ENCODE measurements around the gene BICRAL.
"Not testable (repeated sequence)": the region's sequence is repeated elsewhere in the genome, so short reads cannot be mapped to it uniquely, and the experiment has no call there.

The BICRAL gene

GRCh38 chr6:42805297-42805861, 23.5 kb downstream of the BICRAL start:
- DNase-seq, result no peak

- not testable (repeated sequence) for DNase-seq
Observed at GRCh38 chr6:42806359-42806758, 24.5 kb downstream of the BICRAL start.

- DNase-seq, result no peak
Observed at GRCh38 chr6:42808492-42809483, 26.9 kb downstream of the BICRAL start.

GRCh38 chr6:42813074-42813645, 31.3 kb downstream of the BICRAL start:
- no peak for DNase-seq

DNA sequence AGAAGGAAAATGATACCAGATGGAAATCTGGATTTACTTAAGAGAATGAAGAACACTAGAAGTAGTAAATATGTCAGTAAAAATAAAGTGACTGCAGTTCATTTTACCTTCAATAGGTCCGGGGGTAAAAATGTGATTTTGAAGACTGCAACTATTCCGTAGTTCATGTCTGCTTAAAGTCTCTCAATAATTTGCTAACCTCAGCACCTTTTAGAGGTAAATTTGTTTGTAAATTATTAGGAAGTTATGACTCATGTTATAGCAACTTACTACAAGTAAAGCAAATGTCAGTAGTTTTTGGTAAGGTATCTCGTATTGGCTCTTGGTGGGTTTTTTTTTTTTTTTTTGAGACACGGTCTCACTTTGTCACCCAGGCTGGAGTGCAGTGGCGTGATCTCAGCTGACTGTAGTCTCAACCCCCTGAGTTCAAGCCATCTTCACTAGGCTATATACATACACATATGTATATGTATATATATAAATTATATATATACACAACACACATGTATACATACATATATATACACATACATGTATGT, 32.1 kb downstream of the BICRAL start:
- DNase-seq, result no peak

GRCh38 chr6:42815726-42816125, 33.9 kb downstream of the BICRAL start:
- DNase-seq, result peak; percentile 82

- DNase-seq, result no peak
Observed at GRCh38 chr6:42817907-42818306, 36.1 kb downstream of the BICRAL start.

GRCh38 chr6:42818416-42818815, 36.6 kb downstream of the BICRAL start:
- DNase-seq, result no peak

GRCh38 chr6:42818878-42819277, 37.0 kb downstream of the BICRAL start:
- no peak for DNase-seq

DNA sequence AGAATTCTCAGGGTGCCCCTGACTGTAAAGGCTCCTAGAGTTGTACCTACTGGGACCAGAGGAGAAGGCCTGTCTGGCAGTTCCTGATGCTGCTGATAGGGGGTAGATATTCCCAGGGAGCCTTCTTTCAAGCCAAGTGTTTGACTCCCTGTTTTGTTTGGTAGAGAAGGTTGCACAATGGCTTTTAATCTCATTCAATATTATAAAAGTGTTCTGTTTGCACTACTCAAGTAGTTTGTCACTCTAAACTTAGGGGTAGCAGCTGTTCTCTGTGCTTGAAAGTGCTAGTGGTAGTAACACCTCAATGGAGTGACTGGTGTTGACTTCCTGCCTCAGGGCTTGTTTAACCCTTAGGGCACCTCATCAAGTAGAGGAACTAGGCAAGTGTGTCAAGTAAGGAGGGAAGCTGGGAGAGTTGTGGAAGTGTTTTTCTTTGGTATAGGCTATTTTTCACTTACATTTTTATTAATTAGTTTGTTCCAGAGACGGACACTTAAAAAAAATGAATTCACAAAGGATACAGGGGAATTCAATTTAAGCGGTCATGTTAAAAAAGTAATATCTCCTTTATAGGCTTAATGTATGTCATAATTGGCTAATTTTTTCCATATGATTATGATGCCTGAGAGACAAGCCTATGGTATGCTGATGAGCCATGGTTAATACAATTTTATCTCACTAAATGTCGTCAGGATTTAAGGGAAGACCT, 38.1 kb downstream of the BICRAL start:
- peak; percentile 12 for DNase-seq

- no peak for DNase-seq
Observed at GRCh38 chr6:42820512-42821340, 38.9 kb downstream of the BICRAL start.

DNA sequence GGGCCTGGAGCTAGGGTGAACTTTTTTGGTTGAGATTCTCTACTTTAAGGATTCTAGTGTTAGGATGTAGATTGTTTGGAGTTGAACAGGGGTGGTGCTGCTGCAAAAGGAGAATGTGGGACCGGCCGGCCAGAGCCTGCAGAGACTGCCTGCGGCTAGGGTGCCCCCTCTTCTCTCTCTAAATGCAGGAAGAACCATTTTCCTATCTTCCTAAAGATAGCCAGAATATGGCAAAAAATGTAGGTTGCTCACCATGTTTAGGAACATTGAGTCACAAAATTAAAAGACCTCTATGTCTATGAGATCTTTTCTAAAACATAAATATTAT, 39.5 kb downstream of the BICRAL start:
- no peak for DNase-seq

DNA sequence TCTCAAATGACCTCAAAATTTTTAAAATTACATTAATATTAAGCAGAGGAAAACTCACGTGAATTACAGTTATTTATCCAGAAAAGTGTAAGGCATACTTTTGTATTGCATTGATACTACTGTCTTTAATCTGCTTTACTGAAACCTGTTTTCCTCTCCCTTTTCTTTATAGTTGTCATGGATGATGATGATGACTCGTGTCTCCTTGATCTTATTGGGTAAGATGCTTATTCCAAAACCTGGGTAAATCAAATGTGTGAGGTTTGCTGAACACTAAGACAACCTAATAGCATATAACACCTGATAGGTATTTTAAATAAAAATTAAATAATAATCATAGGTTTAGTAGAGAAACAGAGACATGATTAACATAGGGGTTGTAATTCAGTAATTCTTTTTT, 40.0 kb downstream of the BICRAL start:
- DNase-seq, result no peak

DNA sequence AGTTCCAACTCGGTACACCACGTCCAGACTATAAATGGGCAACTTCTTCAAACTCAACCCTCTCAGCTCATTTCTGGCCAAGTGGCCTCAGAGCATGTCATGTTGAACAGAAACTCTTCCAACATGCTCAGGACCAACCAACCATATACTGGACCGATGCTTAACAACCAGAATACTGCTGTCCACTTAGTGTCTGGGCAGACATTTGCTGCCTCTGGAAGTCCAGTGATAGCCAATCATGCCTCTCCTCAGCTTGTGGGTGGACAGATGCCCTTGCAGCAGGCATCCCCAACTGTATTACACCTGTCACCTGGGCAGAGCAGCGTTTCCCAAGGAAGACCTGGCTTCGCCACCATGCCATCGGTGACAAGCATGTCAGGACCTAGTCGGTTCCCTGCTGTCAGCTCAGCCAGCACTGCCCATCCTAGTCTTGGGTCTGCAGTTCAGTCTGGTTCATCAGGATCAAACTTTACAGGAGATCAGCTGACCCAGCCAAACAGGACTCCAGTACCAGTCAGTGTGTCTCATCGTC, 47.8 kb downstream of the BICRAL start:
- DNase-seq, result no peak

GRCh38 chr6:42831237-42831636, 49.4 kb downstream of the BICRAL start:
- peak; percentile 62 for DNase-seq

DNA sequence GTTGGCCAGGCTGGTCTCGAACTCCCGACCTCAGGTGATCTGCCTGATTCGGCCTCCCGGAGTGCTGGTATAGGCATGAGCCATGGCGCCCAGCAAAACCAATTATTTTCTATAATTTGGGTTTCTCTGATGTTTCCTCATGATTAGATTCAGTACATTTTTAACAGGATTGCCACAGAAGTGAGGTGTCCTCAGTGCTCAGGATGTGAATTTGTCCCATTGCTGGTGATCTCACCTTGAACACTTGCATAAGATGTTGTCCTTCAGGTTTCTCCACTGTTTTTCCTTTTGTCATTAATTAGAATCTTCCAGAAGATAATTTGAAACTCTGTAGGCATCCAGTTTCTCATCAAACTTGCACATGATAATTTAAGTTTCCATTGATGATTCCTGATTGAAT, 52.2 kb downstream of the BICRAL start:
- DNase-seq, result no peak

DNA sequence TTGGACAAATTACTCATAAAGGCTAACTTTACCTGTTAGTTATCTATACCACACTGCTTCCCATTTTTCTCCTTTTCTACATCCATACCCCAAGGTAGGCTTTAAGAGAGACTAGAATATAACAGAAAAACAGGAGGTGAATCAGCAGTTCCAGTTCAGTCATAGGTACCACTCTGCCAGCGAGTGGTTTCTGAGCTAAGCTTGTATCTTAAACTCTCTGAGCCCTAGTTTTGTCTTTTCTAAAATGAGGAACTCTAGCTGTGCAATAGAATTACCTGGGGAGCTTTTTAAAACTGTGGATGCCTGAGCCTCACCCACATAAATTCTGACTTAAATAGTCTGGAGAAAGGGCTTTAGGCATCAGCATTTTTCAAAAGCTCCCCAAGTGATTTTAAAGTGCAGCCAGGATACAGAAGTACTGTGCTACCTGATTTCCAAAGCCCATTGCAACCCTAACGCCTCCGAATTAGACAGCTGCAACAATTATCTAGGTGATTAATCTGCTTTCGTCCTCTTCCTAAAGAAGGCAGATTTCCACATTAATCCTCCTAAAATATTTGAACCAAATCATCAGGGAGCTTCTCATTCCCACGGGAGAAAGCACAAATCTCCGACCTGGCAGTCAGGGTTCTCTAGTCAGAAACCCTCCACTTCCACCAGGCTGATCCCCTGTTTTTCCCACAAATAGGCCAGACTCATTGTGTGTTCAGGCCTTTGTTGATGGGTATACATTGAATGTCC, 60.2 kb downstream of the BICRAL start:
- DNase-seq, result no peak

DNA sequence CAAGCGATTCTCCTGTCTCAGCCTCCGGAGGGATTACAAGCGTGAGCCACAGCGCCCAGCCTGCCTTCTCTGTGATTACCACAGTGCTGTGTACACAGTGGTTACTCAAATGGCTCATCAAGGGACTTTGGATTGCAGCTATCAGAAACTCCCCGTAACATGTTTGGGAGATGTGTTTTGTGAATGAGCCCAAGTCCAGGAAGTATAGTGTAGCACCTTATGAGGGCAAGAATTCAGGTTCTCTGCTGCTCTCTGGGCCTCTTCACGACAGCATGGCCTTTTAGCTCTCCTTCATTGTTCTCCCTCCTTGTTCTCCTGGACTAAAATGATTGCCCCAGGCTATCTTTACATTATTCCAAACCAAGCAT, 63.5 kb downstream of the BICRAL start:
- no peak for DNase-seq

GRCh38 chr6:42846505-42846904, 64.7 kb downstream of the BICRAL start:
- no peak for DNase-seq

GRCh38 chr6:42848700-42849099, 66.8 kb downstream of the BICRAL start:
- no peak for DNase-seq

- no peak for DNase-seq
Observed at GRCh38 chr6:42851599-42851998, 69.7 kb downstream of the BICRAL start.
